ENCODE measurements around the gene SGTA. TPM values are rescaled to one million over a fixed set of nuclear protein-coding genes. Genes with fewer than 3 reads are reported as not detected.

SGTA gene
- total and polyA plus RNA-seq, 2 of the 8 experiments (the other 6 are each of a cell fraction or from before 2014, with no cell fraction given) = 86.8 to 130 TPM

DNA sequence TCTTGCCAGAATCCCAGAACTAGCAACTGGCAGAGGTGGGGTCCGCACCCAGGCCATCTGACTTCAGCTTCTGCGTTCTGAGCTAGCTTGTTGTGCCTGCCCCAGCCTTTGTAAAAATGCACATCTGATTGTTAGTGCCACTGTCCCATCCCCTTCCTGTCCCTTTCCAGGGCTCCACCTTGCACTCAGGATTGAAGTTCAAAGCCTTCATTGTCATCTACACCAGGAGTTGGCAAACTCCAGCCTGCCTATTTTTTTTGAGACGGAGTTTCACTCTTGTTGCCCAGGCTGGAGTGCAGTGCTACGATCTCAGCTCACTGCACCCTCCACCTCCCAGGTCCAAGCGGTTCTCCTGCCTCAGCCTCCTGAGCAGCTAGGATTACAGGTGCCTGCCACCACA lies 5.2 kb upstream of the SGTA start:
- FAIRE-seq = no peak

More for the DNA sequence above, 5.2 kb upstream of the SGTA start:
- Histone ChIP-seq H3K4me3 (ENCODE audit: extremely low read depth in 1 of 4, insufficient read depth in 2 of 4, low read depth in 3 of 4, low read length in 4 of 4) (no peak overlapping the region), H3K4ac (replicated peaks; ENCODE audit: insufficient read length, low read depth, low read length) (no peak overlapping the region), H4K20me1 (replicated peaks in 1 of 2; ENCODE audit: control insufficient read depth in 1 of 2, insufficient read depth in 2 of 2, low read length in 2 of 2) (peaks cover 2 to 21% of the 10 kb centered on the region in 2 experiments), H3K14ac (ENCODE audit: insufficient read length) (no peak overlapping the region), H4K5ac (ENCODE audit: insufficient read length, low read depth, low read length) (no peak overlapping the region), H2BK5ac (ENCODE audit: low read depth, low read length) (no peak overlapping the region), H3K79me2 (ENCODE audit: control insufficient read depth in 1 of 2, insufficient read depth in 2 of 2, low read length in 2 of 2) (peaks cover 7 to 44% of the 10 kb centered on the region in 2 experiments; a peak in 3 of 4 replicates), H4K8ac (ENCODE audit: extremely low read depth, insufficient read depth, low read length) (no peak overlapping the region), H3K9me3 (ENCODE audit: insufficient read depth in 2 of 2, low read depth in 1 of 2, low read length in 1 of 2) (no peaks in the 10 kb centered on the region), H3K23me2 (ENCODE audit: low read depth, low read length) (peaks cover 6% of the 10 kb centered on the region; the same call in 1 of the 2 replicates), H3K23ac (ENCODE audit: insufficient read length) (no peak overlapping the region), H2BK120ac (replicated peaks; ENCODE audit: low read depth, low read length) (no peak overlapping the region), H2BK20ac (ENCODE audit: low read length) (no peak overlapping the region), H3K36me3 (ENCODE audit: control insufficient read depth in 2 of 4, insufficient read depth in 4 of 4, low read length in 3 of 4) (peaks cover 8 to 32% (median 17%) of the 10 kb centered on the region in 4 experiments), H2BK12ac (ENCODE audit: low read depth, low read length) (no peak overlapping the region), H3K79me1 (ENCODE audit: low read depth, low read length) (peaks cover 10% of the 10 kb centered on the region), H2AK5ac (ENCODE audit: low read depth, low read length) (no peak overlapping the region), H3K27me3 (replicated peaks in 1 of 4; ENCODE audit: control insufficient read depth in 3 of 4, extremely low read depth in 1 of 4, insufficient read depth in 3 of 4, low read length in 3 of 4) (no peaks in the 10 kb centered on the region), H3K18ac (ENCODE audit: extremely low read depth, low read length) (no peak overlapping the region), H3K9ac (replicated peaks in 1 of 4; ENCODE audit: extremely low read depth in 1 of 4, low read depth in 3 of 4, low read length in 3 of 4) (no peak overlapping the region), H3K4me2 (ENCODE audit: insufficient read depth in 1 of 2, low read depth in 2 of 2, low read length in 2 of 2) (no peak overlapping the region), H3K56ac (replicated peaks; ENCODE audit: insufficient read length, low read depth, low read length) (no peak overlapping the region), H2AFZ (ENCODE audit: low read length) (no peak overlapping the region), H2BK15ac (ENCODE audit: low read length) (no peak overlapping the region), H4K91ac (replicated peaks; ENCODE audit: insufficient read length, low read length) (no peak overlapping the region), H3K27ac (ENCODE audit: low read depth, low read length) (no peak overlapping the region), H3K4me1 (replicated peaks in 1 of 4; ENCODE audit: control insufficient read depth in 3 of 4, insufficient read depth in 4 of 4, low read length in 3 of 4) (peaks cover 0 to 2% (median 0%) of the 10 kb centered on the region in 4 experiments; a peak in 2 of 7 replicates)
- ChIA-PET POLR2A (ENCODE audit: partially characterized antibody) (interaction anchor here (1.7 kb wide), 1 partner anchor 9 kb away, joined by 5 read pairs; no protein-coding TSS in a partner anchor), CTCF (ENCODE audit: partially characterized antibody) (interaction anchor here (0.6 kb wide), 1 partner anchor 86 kb away, joined by 3 read pairs; no protein-coding TSS in a partner anchor)
- 94% methylated on average over 5 of the region's 5 CpGs; no CpG with 5 or more reads in 1 of the 2 experiments for WGBS, 2 experiments (ENCODE audit: extremely low coverage in 1 of 2, insufficient coverage in 1 of 2, insufficient read length in 1 of 2, insufficient replicate concordance in 2 of 2, low coverage in 1 of 2, low lambda C conversion rate in 2 of 2, missing lambda C conversion rate in 1 of 2)
- no peak for TF ChIP-seq RXRA (IDR thresholded peaks at IDR 0.05; ENCODE audit: insufficient read depth, low read depth, low read length)
- TF ChIP-seq NRF1 (IDR thresholded peaks at IDR 0.05; ENCODE audit: low read depth, low read length) = no peak
- TF ChIP-seq RAD21 (IDR thresholded peaks at IDR 0.05 in 1 of 2, conservative IDR thresholded peaks at IDR 0.05 in 1 of 2; ENCODE audit: low read depth in 2 of 2, low read length in 2 of 2) = no peak
- no peak for TF ChIP-seq POLR2A (IDR thresholded peaks at IDR 0.05; ENCODE audit: control extremely low read depth in 1 of 2, low read depth in 2 of 2, low read length in 2 of 2)
- DNase-seq (ENCODE audit: low read depth in 1 of 2, low spot score in 2 of 2) = no peak

All from H1 (cell line).